ENCODE results near the gene PHETA2.

DNA sequence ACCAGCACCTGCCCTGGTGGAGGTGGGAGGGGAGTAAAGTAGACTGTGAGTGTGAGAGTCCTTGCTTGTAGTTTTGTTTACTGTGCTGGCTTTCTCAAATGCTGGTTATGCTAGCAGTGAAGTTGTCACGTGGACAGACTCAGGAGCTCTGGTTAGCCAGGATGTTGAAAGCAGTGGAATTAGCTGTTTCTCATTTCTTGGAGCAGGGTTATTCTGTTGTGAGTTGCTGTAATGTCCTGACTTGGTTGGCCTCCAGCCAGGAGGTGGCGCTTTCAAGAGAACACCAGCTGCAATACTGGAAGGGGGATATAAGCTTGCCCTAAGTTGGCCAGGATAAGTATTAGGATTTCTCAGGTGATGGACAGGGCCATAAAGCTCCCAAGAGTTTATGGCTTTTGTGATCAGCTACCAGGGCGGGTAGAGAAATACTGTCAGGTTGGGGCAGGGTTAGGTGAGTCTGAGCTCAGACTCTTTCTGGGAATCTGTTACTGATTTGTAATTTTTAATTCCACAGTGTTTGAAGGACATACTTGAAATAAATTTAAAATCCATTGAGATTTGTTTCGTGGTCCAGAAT lies 42.9 kb downstream of the PHETA2 start:
- TF ChIP-seq, protein P1, sequence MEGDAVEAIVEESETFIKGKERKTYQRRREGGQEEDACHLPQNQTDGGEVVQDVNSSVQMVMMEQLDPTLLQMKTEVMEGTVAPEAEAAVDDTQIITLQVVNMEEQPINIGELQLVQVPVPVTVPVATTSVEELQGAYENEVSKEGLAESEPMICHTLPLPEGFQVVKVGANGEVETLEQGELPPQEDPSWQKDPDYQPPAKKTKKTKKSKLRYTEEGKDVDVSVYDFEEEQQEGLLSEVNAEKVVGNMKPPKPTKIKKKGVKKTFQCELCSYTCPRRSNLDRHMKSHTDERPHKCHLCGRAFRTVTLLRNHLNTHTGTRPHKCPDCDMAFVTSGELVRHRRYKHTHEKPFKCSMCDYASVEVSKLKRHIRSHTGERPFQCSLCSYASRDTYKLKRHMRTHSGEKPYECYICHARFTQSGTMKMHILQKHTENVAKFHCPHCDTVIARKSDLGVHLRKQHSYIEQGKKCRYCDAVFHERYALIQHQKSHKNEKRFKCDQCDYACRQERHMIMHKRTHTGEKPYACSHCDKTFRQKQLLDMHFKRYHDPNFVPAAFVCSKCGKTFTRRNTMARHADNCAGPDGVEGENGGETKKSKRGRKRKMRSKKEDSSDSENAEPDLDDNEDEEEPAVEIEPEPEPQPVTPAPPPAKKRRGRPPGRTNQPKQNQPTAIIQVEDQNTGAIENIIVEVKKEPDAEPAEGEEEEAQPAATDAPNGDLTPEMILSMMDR (IDR thresholded peaks at IDR 0.05) = no peak
- TF ChIP-seq POLR2A (IDR thresholded peaks at IDR 0.05) = no peak
